ENCODE measurements around the gene SUCLG2.

The SUCLG2 gene

GRCh38 chr3:67377299-67377698 is 277.1 kb downstream of the SUCLG2 start:
- DNase-seq = no peak

GRCh38 chr3:67376416-67376815 is 278.0 kb downstream of the SUCLG2 start:
- DNase-seq = no peak

- DNase-seq = no peak
These were observed 278.4 kb downstream of the SUCLG2 start for GRCh38 chr3:67375976-67376375.

- DNase-seq = no peak
These were observed 291.7 kb downstream of the SUCLG2 start for GRCh38 chr3:67362686-67363085.

GRCh38 chr3:67361770-67362169 is 292.6 kb downstream of the SUCLG2 start:
- DNase-seq = no peak

GRCh38 chr3:67361323-67361722 is 293.1 kb downstream of the SUCLG2 start:
- DNase-seq = no peak

GRCh38 chr3:67357610-67358458 is 296.6 kb downstream of the SUCLG2 start:
- no peak for DNase-seq

GRCh38 chr3:67349551-67350174 is 304.7 kb downstream of the SUCLG2 start:
- no peak for DNase-seq

- DNase-seq = no peak
These were observed 308.3 kb downstream of the SUCLG2 start for GRCh38 chr3:67346081-67346480.

GRCh38 chr3:67335813-67336212 is 318.6 kb downstream of the SUCLG2 start:
- DNase-seq = peak in 1 of 2 donors; percentile 6

- DNase-seq = no peak
These were observed 319.8 kb downstream of the SUCLG2 start for GRCh38 chr3:67334588-67334987.

GRCh38 chr3:67329358-67329757 is 325.1 kb downstream of the SUCLG2 start:
- DNase-seq = no peak

GRCh38 chr3:67327582-67327981 is 326.8 kb downstream of the SUCLG2 start:
- no peak for DNase-seq

- DNase-seq = no peak
These were observed 329.2 kb downstream of the SUCLG2 start for GRCh38 chr3:67325231-67325630.

Data from hippocampal formation (tissue), 2 donors.